Astrocyte (in vitro differentiated cells and primary cell): ENCODE results near the gene CFL1.

Experiments used
- EZH2 ChIP-seq: IDR thresholded peaks from 2 replicates; pipeline ENCODE4 v1.6.1; 2012; ENCODE audit warnings: mild to moderate bottlenecking, low read length, inconsistent platforms; ENCODE audit not compliant: insufficient read depth
- TF ChIP-seq, protein P1 (sequence below): IDR thresholded peaks from 2 replicates; pipeline ENCODE4 v1.5.1; 2011; ENCODE audit warnings: low read depth, mild to moderate bottlenecking, inconsistent platforms, low read length, moderate library complexity; ENCODE audit not compliant: insufficient read depth

DNA sequence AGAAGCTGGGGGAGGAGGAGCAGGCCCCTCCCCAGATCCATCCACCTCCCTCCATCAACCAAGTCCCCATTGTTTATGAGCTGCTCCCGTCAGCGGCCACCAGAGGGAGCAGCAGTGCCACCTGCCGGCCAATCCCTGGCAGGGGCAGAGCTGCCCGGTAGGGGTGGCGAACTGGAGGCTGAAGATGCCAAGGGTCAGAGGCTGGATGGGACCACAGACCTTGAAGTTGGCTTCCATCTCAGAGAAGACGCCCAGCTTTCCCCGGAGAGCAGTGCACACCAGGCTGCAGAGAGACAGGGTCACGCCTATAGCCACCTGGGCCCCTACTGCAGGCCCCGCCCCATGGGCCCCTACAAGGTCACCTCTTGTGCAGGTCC lies 26.7 kb upstream of the CFL1 start:
- TF ChIP-seq, protein P1, sequence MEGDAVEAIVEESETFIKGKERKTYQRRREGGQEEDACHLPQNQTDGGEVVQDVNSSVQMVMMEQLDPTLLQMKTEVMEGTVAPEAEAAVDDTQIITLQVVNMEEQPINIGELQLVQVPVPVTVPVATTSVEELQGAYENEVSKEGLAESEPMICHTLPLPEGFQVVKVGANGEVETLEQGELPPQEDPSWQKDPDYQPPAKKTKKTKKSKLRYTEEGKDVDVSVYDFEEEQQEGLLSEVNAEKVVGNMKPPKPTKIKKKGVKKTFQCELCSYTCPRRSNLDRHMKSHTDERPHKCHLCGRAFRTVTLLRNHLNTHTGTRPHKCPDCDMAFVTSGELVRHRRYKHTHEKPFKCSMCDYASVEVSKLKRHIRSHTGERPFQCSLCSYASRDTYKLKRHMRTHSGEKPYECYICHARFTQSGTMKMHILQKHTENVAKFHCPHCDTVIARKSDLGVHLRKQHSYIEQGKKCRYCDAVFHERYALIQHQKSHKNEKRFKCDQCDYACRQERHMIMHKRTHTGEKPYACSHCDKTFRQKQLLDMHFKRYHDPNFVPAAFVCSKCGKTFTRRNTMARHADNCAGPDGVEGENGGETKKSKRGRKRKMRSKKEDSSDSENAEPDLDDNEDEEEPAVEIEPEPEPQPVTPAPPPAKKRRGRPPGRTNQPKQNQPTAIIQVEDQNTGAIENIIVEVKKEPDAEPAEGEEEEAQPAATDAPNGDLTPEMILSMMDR = peak; percentile 89
- TF ChIP-seq EZH2 = no peak
